K562 (cell line): ENCODE data around the gene ESR2. TPM values are rescaled to one million over a fixed set of nuclear protein-coding genes. Genes with fewer than 3 reads are reported as not detected.
A peak's percentile ranks its signal among the peaks of the same experiment; 100 is the strongest.

Experiments
- ATAC-seq: fragments of 200-7000 bp; cut with Tn5 transposase; 3 replicates; pipeline ENCODE4 v1.9.1; 2020; ENCODE audit warnings: moderate library complexity
- BruUV-seq: library from RNA; stranded (reverse); fragments of 400-500 nt; replicated peaks from 2 replicates; lab custom pipeline; 2021; lab: Mats Ljungman, UMichigan
- CTCF ChIA-PET: fragments of 300-600 bp; formaldehyde crosslinking; extraction: SDS; loops from one replicate; lab custom pipeline; 2021; ENCODE audit warnings: low intra/inter-chr PET ratio; lab: Yijun Ruan, JAX
- POLR2A ChIA-PET: fragments of 300-600, 350-650 bp; sonication (Branson Sonifier 250); formaldehyde crosslinking; extraction: SDS; loops from one replicate; lab custom pipeline; 2021; ENCODE audit warnings: antibody characterized with exemption, inconsistent platforms; lab: Yijun Ruan, JAX
- DNase-seq, 4 experiments: peaks; one replicate each; pipeline versions ENCODE4 v3.0.0 to v3.0.0-alpha.2; 2011 to 2018; ENCODE audit warnings: low spot score in 3 of 4, mixed read lengths in 3 of 4; ENCODE audit errors: extremely low read depth in 1 of 4
- FAIRE-seq: peaks from 2 replicates; lab custom pipeline; 2011; peaks lifted over from hg19 to GRCh38; lab: Jason Lieb, UNC
- H2AFZ ChIP-seq: 2 replicates; pipeline ENCODE4 v1.6.0; 2011; ENCODE audit warnings: low read depth, low read length, control low read depth, inconsistent platforms
- H3K27ac ChIP-seq: fragments of 200-600 bp; 3 replicates; pipeline ENCODE4 v1.8.0; 2011; ENCODE audit warnings: low read depth, mild to moderate bottlenecking, control low read depth, inconsistent platforms, low read length, moderate library complexity, mixed read lengths; ENCODE audit errors: extremely low read depth
- H3K27me3 ChIP-seq, 2 experiments: fragments of 300-600 bp in 1 of 2; 2 replicates in 1 of 2; 3 replicates in 1 of 2; pipeline versions ENCODE4 v1.6.0 to v1.8.0; 2011; ENCODE audit warnings: inconsistent platforms in 2 of 2, low read length in 2 of 2, mild to moderate bottlenecking in 1 of 2, mixed read lengths in 1 of 2, moderate library complexity in 1 of 2; ENCODE audit not compliant: control insufficient read depth in 2 of 2, insufficient read depth in 2 of 2
- H3K36me3 ChIP-seq: fragments of 300-600 bp; 3 replicates; pipeline ENCODE4 v1.8.0; 2011; ENCODE audit warnings: mild to moderate bottlenecking, low read length, inconsistent platforms; ENCODE audit not compliant: control insufficient read depth, insufficient read depth
- H3K4me1 ChIP-seq, 2 experiments: fragments of 200-600 bp in 1 of 2; replicated peaks in 1 of 2; 2 replicates in 1 of 2; 3 replicates in 1 of 2; pipeline versions ENCODE4 v1.5.1 to v1.8.0; 2011; ENCODE audit warnings: inconsistent platforms in 2 of 2, low read length in 2 of 2, mild to moderate bottlenecking in 1 of 2, mixed read lengths in 1 of 2, moderate library complexity in 1 of 2; ENCODE audit not compliant: control insufficient read depth in 2 of 2, insufficient read depth in 2 of 2
- H3K4me2 ChIP-seq: 2 replicates; pipeline ENCODE4 v1.6.1; 2011; ENCODE audit warnings: low read length, control low read depth, inconsistent platforms, mixed read lengths; ENCODE audit not compliant: insufficient read depth
- H3K4me3 ChIP-seq: fragments of 200-600 bp; sonication (generic), shearing (Covaris generic); 2 replicates; pipeline ENCODE4 v1.5.1; 2016; ENCODE audit warnings: control low read depth, inconsistent platforms
- H3K79me2 ChIP-seq: fragments of 200-600 bp; 3 replicates; pipeline ENCODE4 v1.8.0; 2011; ENCODE audit warnings: low read length, inconsistent platforms; ENCODE audit not compliant: control insufficient read depth, insufficient read depth
- H3K9ac ChIP-seq, 2 experiments: 2 replicates each; pipeline versions ENCODE4 v1.6.0 to v1.6.1; 2011; ENCODE audit warnings: low read depth in 2 of 2, low read length in 2 of 2, control low read depth in 1 of 2, inconsistent platforms in 1 of 2, mild to moderate bottlenecking in 1 of 2, mixed read lengths in 1 of 2; ENCODE audit not compliant: insufficient read depth in 1 of 2
- H3K9me1 ChIP-seq: one replicate; pipeline ENCODE4 v1.6.0; 2011; ENCODE audit warnings: inconsistent platforms, mild to moderate bottlenecking, low read length, moderate library complexity; ENCODE audit not compliant: control insufficient read depth, insufficient read depth
- H3K9me3 ChIP-seq: replicated peaks from 2 replicates; pipeline ENCODE4 v1.5.1; 2011; ENCODE audit warnings: low read depth, low read length, inconsistent platforms; ENCODE audit not compliant: control insufficient read depth, insufficient read depth
- H4K20me1 ChIP-seq: replicated peaks from 2 replicates; pipeline ENCODE4 v1.6.1; 2011; ENCODE audit warnings: low read length, inconsistent platforms, mixed read lengths; ENCODE audit not compliant: control insufficient read depth, insufficient read depth
- ETV1 ChIP-seq: fragments of 450-650 bp; conservative IDR thresholded peaks from 2 replicates; pipeline ENCODE4 v1.6.1; 2016; ENCODE audit warnings: missing genetic modification characterization, control low read depth, low read depth, missing compliant biosample characterization
- KDM4B ChIP-seq, 2 experiments: fragments of 450-650 bp in 1 of 2; sonication (generic) in 1 of 2; IDR thresholded peaks; 2 replicates each; pipeline ENCODE4 v1.6.1; 2016 to 2017; ENCODE audit warnings: borderline replicate concordance in 2 of 2, antibody characterized with exemption in 1 of 2, low read depth in 1 of 2, mild to moderate bottlenecking in 1 of 2
- NCOR1 ChIP-seq: fragments of 450-650 bp; IDR thresholded peaks from 2 replicates; pipeline ENCODE4 v1.6.1; 2016; ENCODE audit warnings: mild to moderate bottlenecking, moderate library complexity
- NR4A1 ChIP-seq, 2 experiments: fragments of 250-450 bp in 1 of 2; fragments of 450-650 bp in 1 of 2; sonication (Bioruptor Pico) in 1 of 2; IDR thresholded peaks; 2 replicates each; pipeline versions ENCODE4 v1.4.0 to v1.6.1; 2016 to 2020; ENCODE audit warnings: mild to moderate bottlenecking in 2 of 2, missing compliant biosample characterization in 1 of 2, missing genetic modification characterization in 1 of 2, moderate library complexity in 1 of 2
- NUFIP1 ChIP-seq: fragments of 450-650 bp; IDR thresholded peaks from 2 replicates; pipeline ENCODE4 v1.6.1; 2018; ENCODE audit not compliant: partially characterized antibody
- POU5F1 ChIP-seq: fragments of 150-350 bp; IDR thresholded peaks from 2 replicates; pipeline ENCODE4 v1.6.1; 2014; ENCODE audit warnings: borderline replicate concordance, low read length, low read depth, mild to moderate bottlenecking; ENCODE audit not compliant: partially characterized antibody
- PTRF ChIP-seq: fragments of 450-650 bp; IDR thresholded peaks from 2 replicates; pipeline ENCODE4 v1.6.1; 2016; ENCODE audit warnings: mild to moderate bottlenecking, missing genetic modification characterization, missing compliant biosample characterization
- SAFB ChIP-seq: fragments of 200-400 bp; formaldehyde crosslinking; IDR thresholded peaks from 2 replicates; pipeline ENCODE4 v1.6.1; 2017; ENCODE audit warnings: low read depth, low read length, borderline replicate concordance
- STAT5B ChIP-seq: fragments of 250-450 bp; sonication (Bioruptor Pico); IDR thresholded peaks from 2 replicates; pipeline ENCODE4 v1.8.0; 2021; ENCODE audit warnings: mild to moderate bottlenecking, inconsistent platforms
- ZFPM2 ChIP-seq: fragments of 250-450 bp; sonication (Bioruptor Pico); IDR thresholded peaks from 2 replicates; pipeline ENCODE4 v1.5.1; 2022; ENCODE audit warnings: mild to moderate bottlenecking
- WGBS: fragments of 100-300 bp; shearing (Covaris generic); methylation state at CpG from one replicate; pipeline ENCODE4 v1.1.6; 2016; ENCODE audit warnings: low coverage, mixed read lengths; ENCODE audit not compliant: insufficient coverage; ENCODE audit errors: missing lambda C conversion rate; 5-methylcytosine and 5-hydroxymethylcytosine counted together
- in situ Hi-C: fragments of 300-500 bp; cut with MboI; formaldehyde crosslinking; loops from 4 replicates; pipeline ENCODE4 v1.15.0; 2018; ENCODE audit warnings: inconsistent platforms, mixed read lengths
- intact Hi-C: fragments of 100-400 bp; cut with micrococcal nuclease; formaldehyde crosslinking; loops from 2 replicates; pipeline ENCODE4 v1.14.2; 2022
- polyA plus RNA-seq, 8 experiments: library from polyadenylated mRNA; depleted of rRNA in 4 of 8; stranded (reverse) in 5 of 8; unstranded in 3 of 8; fragments of >200 nt; fragmentation: Nextera tagmentation in 2 of 8; fragmentation: Illumina TruSeq in 1 of 8; extraction: Ambion mirVana in 2 of 8; extraction: Trizol in 1 of 8; gene quantifications; 2 replicates each; pipeline versions ENCODE4 v1.2.1 to v1.2.3, GENCODE V29; 2011 to 2014; ENCODE audit warnings: inconsistent platforms in 1 of 8, missing spikeins in 1 of 8
- total RNA-seq, 7 experiments: library from RNA; depleted of rRNA in 6 of 7; stranded (reverse); fragments of >200 nt in 6 of 7; fragmentation: Illumina TruSeq in 2 of 7; extraction: Trizol in 2 of 7; gene quantifications; 2 replicates each; pipeline versions ENCODE4 v1.2.1 to v1.2.3, GENCODE V29; 2011 to 2021; ENCODE audit warnings: low replicate concordance in 1 of 7
- TF ChIP-seq, protein P1 (sequence below), 2 experiments: fragments of 250-450 bp in 1 of 2; fragments of 450-650 bp in 1 of 2; sonication (Bioruptor Pico) in 1 of 2; IDR thresholded peaks; 2 replicates each; pipeline versions ENCODE4 v1.6.1 to v1.8.0; 2016 to 2021; ENCODE audit warnings: mild to moderate bottlenecking in 2 of 2, moderate library complexity in 2 of 2, missing compliant biosample characterization in 1 of 2, missing genetic modification characterization in 1 of 2
- TF ChIP-seq, protein P2 (sequence below): sonication (generic); formaldehyde crosslinking; IDR thresholded peaks from 2 replicates; pipeline ENCODE4 v1.8.0; 2022; ENCODE audit warnings: missing genetic modification reagents, mild to moderate bottlenecking, moderate library complexity, borderline replicate concordance
- TF ChIP-seq, protein P3 (sequence below): sonication (generic); formaldehyde crosslinking; IDR thresholded peaks from 2 replicates; pipeline ENCODE4 v1.8.0; 2022; ENCODE audit warnings: mild to moderate bottlenecking, missing genetic modification reagents

ESR2 gene
- total and polyA plus RNA-seq, 9 of the 15 experiments (the other 6 are each of a cell fraction or from before 2014, with no cell fraction given): 0.07 to 3.8 (median 2.0) TPM

DNA sequence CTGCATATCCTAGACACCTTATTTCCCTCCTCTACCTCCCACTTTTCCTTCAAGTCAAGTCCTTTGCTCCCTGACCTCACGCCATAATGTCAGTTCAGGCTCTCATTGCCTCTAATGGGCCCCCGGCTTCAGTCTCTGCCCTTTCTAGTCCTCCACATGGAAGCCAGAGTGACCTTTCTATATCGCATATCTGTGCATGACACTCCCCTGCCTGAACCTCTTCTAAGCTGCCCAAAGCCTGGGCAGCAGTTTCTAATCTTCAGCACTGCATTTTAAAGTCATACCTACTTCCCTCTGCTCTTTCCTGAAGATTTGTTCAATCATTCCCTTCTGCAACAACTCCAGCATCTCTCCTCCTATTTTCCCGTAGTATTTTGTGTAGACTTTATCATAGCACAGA is 45.5 kb downstream of the ESR2 start:
- Histone ChIP-seq H3K27ac (no peak overlapping the region), H3K9ac (no peak overlapping the region), H3K27me3 (no peaks in the 10 kb centered on the region), H3K4me3 (no peak overlapping the region), H3K36me3 (no peaks in the 10 kb centered on the region), H3K79me2 (no peaks in the 10 kb centered on the region), H3K4me2 (no peak overlapping the region), H3K9me3 (no peaks in the 10 kb centered on the region), H3K9me1 (no peaks in the 10 kb centered on the region), H4K20me1 (no peaks in the 10 kb centered on the region), H3K4me1 (no peaks in the 10 kb centered on the region), H2AFZ (no peak overlapping the region)
- POLR2A ChIA-PET: no interaction called here
- no peak for DNase-seq
- in situ Hi-C loops: no loop called here
- no TSS peak for BruUV-seq
- FAIRE-seq: no peak
- WGBS: 51% methylated on average over 3 of the region's 4 CpGs
- intact Hi-C loops: no loop called here
- TF ChIP-seq, protein P1, sequence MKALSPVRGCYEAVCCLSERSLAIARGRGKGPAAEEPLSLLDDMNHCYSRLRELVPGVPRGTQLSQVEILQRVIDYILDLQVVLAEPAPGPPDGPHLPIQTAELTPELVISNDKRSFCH (CRISPR knock-in tag; IDR thresholded peaks at IDR 0.05): no peak
- TF ChIP-seq, protein P1 (tag; IDR thresholded peaks at IDR 0.05): peak; percentile 49; the same call in 1 of the 2 replicates
- TF ChIP-seq STAT5B (CRISPR knock-in tag): no peak
- ATAC-seq: no peak
- CTCF ChIA-PET: no interaction called here

DNA sequence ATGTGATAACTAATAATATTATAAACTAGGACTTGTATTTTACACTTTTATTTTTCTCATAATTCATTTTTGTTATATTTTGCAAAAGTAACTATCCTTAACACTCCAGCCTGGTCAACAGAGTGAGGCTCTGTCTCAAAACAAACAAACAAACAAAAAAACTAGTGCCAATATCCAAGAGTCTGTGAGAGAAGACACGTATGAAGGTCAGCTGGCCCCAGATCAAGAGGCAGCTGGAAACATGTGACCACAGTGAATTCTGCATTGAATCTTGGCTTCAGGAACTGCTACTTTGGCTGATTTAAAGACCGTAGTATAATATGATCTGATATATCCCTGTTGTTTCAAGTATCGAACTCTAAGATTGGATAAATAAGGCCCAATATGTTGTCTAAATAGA is 47.0 kb downstream of the ESR2 start:
- FAIRE-seq: no peak
- H3K9ac ChIP-seq: no peak overlapping the region
- no peak for DNase-seq
- H3K79me2 ChIP-seq: no peaks in the 10 kb centered on the region
- H3K36me3 ChIP-seq: no peaks in the 10 kb centered on the region
- intact Hi-C loops: no loop called here
- no peaks in the 10 kb centered on the region for H3K27me3 ChIP-seq
- no peak overlapping the region for H3K4me3 ChIP-seq
- H3K27ac ChIP-seq: no peak overlapping the region
- no peaks in the 10 kb centered on the region for H3K4me1 ChIP-seq
- no TSS peak for BruUV-seq
- POLR2A ChIA-PET: no interaction called here
- no peak overlapping the region for H2AFZ ChIP-seq
- H3K9me3 ChIP-seq: no peaks in the 10 kb centered on the region
- H4K20me1 ChIP-seq: no peaks in the 10 kb centered on the region
- H3K4me2 ChIP-seq: no peak overlapping the region
- in situ Hi-C loops: no loop called here
- CTCF ChIA-PET: no interaction called here
- ATAC-seq: no peak
- no peaks in the 10 kb centered on the region for H3K9me1 ChIP-seq
- 84% methylated on average over 3 of the region's 3 CpGs for WGBS
- no peak for TF ChIP-seq NCOR1
- no peak for TF ChIP-seq PTRF (tag)
- TF ChIP-seq SAFB: no peak
- no peak for TF ChIP-seq ZFPM2 (CRISPR knock-in tag)
- no peak for TF ChIP-seq ETV1 (tag)
- TF ChIP-seq POU5F1: no peak
- TF ChIP-seq NUFIP1: no peak
- TF ChIP-seq NR4A1 (CRISPR knock-in tag; IDR thresholded peaks at IDR 0.05): no peak
- TF ChIP-seq NR4A1 (tag; IDR thresholded peaks at IDR 0.05): no peak
- TF ChIP-seq KDM4B (IDR thresholded peaks at IDR 0.05; ENCODE audit: borderline replicate concordance in 2 of 2, low read depth in 1 of 2): no peak
- TF ChIP-seq, protein P2, sequence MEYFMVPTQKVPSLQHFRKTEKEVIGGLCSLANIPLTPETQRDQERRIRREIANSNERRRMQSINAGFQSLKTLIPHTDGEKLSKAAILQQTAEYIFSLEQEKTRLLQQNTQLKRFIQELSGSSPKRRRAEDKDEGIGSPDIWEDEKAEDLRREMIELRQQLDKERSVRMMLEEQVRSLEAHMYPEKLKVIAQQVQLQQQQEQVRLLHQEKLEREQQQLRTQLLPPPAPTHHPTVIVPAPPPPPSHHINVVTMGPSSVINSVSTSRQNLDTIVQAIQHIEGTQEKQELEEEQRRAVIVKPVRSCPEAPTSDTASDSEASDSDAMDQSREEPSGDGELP (CRISPR knock-in tag): no peak
- TF ChIP-seq, protein P3, sequence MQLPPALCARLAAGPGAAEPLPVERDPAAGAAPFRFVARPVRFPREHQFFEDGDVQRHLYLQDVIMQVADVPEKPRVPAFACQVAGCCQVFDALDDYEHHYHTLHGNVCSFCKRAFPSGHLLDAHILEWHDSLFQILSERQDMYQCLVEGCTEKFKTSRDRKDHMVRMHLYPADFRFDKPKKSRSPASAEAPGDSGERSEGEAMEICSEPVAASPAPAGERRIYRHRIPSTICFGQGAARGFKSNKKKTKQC: no peak
